Measurements from ENCODE around the gene PMEPA1.

The PMEPA1 gene

GRCh38 chr20:57688864-57689263 is 21.0 kb downstream of the PMEPA1 start:
- Histone ChIP-seq H3K9ac (ENCODE audit: low read depth in 1 of 2, low read length in 2 of 2) (no peak overlapping the region), H3K27ac (ENCODE audit: low read depth, low read length) (no peak overlapping the region), H3K4me3 (ENCODE audit: low read depth in 1 of 2, low read length in 2 of 2) (no peak overlapping the region), H3K36me3 (ENCODE audit: control insufficient read depth in 1 of 2, insufficient read depth in 2 of 2, low read length in 2 of 2) (no peaks in the 10 kb centered on the region), H3K4me1 (ENCODE audit: control insufficient read depth in 1 of 2, insufficient read depth in 2 of 2, low read length in 2 of 2) (peaks cover 14 to 22% of the 10 kb centered on the region in 2 donors), H3K27me3 (ENCODE audit: control insufficient read depth in 1 of 2, insufficient read depth in 2 of 2, low read length in 2 of 2) (no peaks in the 10 kb centered on the region), H3K9me3 (ENCODE audit: control insufficient read depth in 1 of 2, low read length in 2 of 2) (no peaks in the 10 kb centered on the region)

GRCh38 chr20:57688295-57688694 is 21.5 kb downstream of the PMEPA1 start:
- H3K9me3 ChIP-seq (ENCODE audit: control insufficient read depth in 1 of 2, low read length in 2 of 2): no peaks in the 10 kb centered on the region
- H3K9ac ChIP-seq (ENCODE audit: low read depth in 1 of 2, low read length in 2 of 2): no peak overlapping the region
- H3K36me3 ChIP-seq (ENCODE audit: control insufficient read depth in 1 of 2, insufficient read depth in 2 of 2, low read length in 2 of 2): no peaks in the 10 kb centered on the region
- H3K4me1 ChIP-seq (ENCODE audit: control insufficient read depth in 1 of 2, insufficient read depth in 2 of 2, low read length in 2 of 2): peaks cover 9 to 16% of the 10 kb centered on the region in 2 donors
- no peak overlapping the region for H3K27ac ChIP-seq (ENCODE audit: low read depth, low read length)
- no peaks in the 10 kb centered on the region for H3K27me3 ChIP-seq (ENCODE audit: control insufficient read depth in 1 of 2, insufficient read depth in 2 of 2, low read length in 2 of 2)
- H3K4me3 ChIP-seq (ENCODE audit: low read depth in 1 of 2, low read length in 2 of 2): no peak overlapping the region

DNA sequence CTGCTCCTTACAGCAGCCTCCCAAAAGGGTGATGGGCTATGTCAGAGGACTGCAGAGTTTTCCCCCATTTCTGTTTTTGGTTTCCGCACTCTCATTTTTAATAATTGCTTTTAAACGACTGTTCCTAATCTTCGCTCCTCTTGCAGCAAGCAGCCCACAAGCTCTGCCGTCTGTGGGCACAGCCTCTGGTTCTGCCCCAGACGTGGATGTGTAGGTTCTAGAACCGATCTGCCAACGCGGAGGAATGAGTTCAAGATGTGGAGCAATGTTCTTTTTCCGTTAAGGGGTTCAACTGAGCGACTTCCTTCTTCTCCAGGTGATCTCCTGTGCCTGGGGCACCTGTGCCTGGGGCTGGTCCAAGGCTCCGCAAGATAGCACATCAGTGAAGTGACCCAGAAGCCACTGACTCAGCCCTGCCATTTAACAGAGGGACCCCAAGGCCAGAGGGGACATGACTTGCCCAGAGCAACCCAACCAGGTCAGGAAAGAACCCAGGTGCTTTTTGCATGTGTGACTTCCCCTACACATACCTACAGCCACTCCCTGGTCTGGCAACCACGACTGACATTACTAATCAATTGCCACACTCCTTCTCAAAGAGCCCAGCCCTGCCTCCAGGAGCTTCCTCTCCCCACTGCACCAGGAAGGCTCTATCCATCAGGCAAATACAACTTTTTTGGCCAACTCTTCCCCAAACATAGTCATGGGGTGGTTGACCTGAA is 22.7 kb downstream of the PMEPA1 start:
- Histone ChIP-seq H3K36me3 (ENCODE audit: control insufficient read depth in 1 of 2, insufficient read depth in 2 of 2, low read length in 2 of 2) (no peaks in the 10 kb centered on the region), H3K9ac (ENCODE audit: low read depth in 1 of 2, low read length in 2 of 2) (no peak overlapping the region), H3K27ac (ENCODE audit: low read depth, low read length) (no peak overlapping the region), H3K4me3 (ENCODE audit: low read depth in 1 of 2, low read length in 2 of 2) (no peak overlapping the region), H3K4me1 (ENCODE audit: control insufficient read depth in 1 of 2, insufficient read depth in 2 of 2, low read length in 2 of 2) (peaks cover 3 to 4% of the 10 kb centered on the region in 2 donors), H3K27me3 (ENCODE audit: control insufficient read depth in 1 of 2, insufficient read depth in 2 of 2, low read length in 2 of 2) (no peaks in the 10 kb centered on the region), H3K9me3 (ENCODE audit: control insufficient read depth in 1 of 2, low read length in 2 of 2) (no peaks in the 10 kb centered on the region)

DNA sequence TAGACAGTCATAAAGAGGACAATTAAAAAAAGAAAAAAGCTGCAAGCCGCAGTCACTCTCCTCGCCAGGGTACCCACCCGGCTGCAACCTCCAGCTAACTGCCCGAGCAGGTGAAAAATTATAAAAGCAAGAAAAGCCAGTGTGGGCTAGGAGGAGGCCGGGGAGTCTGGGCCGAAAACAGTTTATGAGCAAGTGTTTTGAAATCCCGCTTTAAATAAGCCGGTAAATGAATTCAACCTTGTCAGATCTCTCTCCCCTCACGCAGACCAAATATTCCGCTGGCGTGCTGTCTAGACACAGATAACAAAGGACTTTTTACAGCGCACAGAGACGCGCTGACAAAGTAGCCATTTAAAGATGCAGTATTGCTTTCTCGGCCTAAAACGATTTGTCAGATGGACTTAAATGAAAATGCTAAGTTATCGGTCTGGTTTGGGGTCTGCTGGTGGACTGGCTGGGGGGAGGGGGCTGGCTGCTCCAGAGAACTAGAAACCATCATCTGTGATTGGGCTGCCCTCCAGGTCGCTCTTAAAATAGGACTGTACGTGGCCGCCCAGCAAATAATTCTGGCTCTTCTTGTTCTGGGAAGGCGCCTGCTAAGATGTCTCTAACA is 24.6 kb downstream of the PMEPA1 start:
- H3K27ac ChIP-seq (ENCODE audit: low read depth, low read length): no peak overlapping the region
- H3K36me3 ChIP-seq (ENCODE audit: control insufficient read depth in 1 of 2, insufficient read depth in 2 of 2, low read length in 2 of 2): no peaks in the 10 kb centered on the region
- H3K4me1 ChIP-seq (ENCODE audit: control insufficient read depth in 1 of 2, insufficient read depth in 2 of 2, low read length in 2 of 2): peaks cover 8 to 13% of the 10 kb centered on the region in 2 donors
- no peak overlapping the region for H3K4me3 ChIP-seq (ENCODE audit: low read depth in 1 of 2, low read length in 2 of 2)
- H3K9ac ChIP-seq (ENCODE audit: low read depth in 1 of 2, low read length in 2 of 2): no peak overlapping the region
- H3K9me3 ChIP-seq (ENCODE audit: control insufficient read depth in 1 of 2, low read length in 2 of 2): no peaks in the 10 kb centered on the region
- H3K27me3 ChIP-seq (ENCODE audit: control insufficient read depth in 1 of 2, insufficient read depth in 2 of 2, low read length in 2 of 2): no peaks in the 10 kb centered on the region

GRCh38 chr20:57684808-57685140 is 25.0 kb downstream of the PMEPA1 start:
- Histone ChIP-seq H3K4me3 (ENCODE audit: low read depth in 1 of 2, low read length in 2 of 2) (no peak overlapping the region), H3K27me3 (ENCODE audit: control insufficient read depth in 1 of 2, insufficient read depth in 2 of 2, low read length in 2 of 2) (no peaks in the 10 kb centered on the region), H3K27ac (ENCODE audit: low read depth, low read length) (no peak overlapping the region), H3K36me3 (ENCODE audit: control insufficient read depth in 1 of 2, insufficient read depth in 2 of 2, low read length in 2 of 2) (no peaks in the 10 kb centered on the region), H3K9me3 (ENCODE audit: control insufficient read depth in 1 of 2, low read length in 2 of 2) (no peaks in the 10 kb centered on the region), H3K4me1 (ENCODE audit: control insufficient read depth in 1 of 2, insufficient read depth in 2 of 2, low read length in 2 of 2) (peaks cover 8 to 15% of the 10 kb centered on the region in 2 donors), H3K9ac (ENCODE audit: low read depth in 1 of 2, low read length in 2 of 2) (no peak overlapping the region)

GRCh38 chr20:57683881-57684807 is 25.7 kb downstream of the PMEPA1 start:
- Histone ChIP-seq H3K36me3 (ENCODE audit: control insufficient read depth in 1 of 2, insufficient read depth in 2 of 2, low read length in 2 of 2) (no peaks in the 10 kb centered on the region), H3K9me3 (ENCODE audit: control insufficient read depth in 1 of 2, low read length in 2 of 2) (no peaks in the 10 kb centered on the region), H3K9ac (ENCODE audit: low read depth in 1 of 2, low read length in 2 of 2) (no peak overlapping the region), H3K27me3 (ENCODE audit: control insufficient read depth in 1 of 2, insufficient read depth in 2 of 2, low read length in 2 of 2) (no peaks in the 10 kb centered on the region), H3K4me3 (ENCODE audit: low read depth in 1 of 2, low read length in 2 of 2) (no peak overlapping the region), H3K4me1 (ENCODE audit: control insufficient read depth in 1 of 2, insufficient read depth in 2 of 2, low read length in 2 of 2) (peaks cover 8 to 18% of the 10 kb centered on the region in 2 donors), H3K27ac (ENCODE audit: low read depth, low read length) (no peak overlapping the region)

DNA sequence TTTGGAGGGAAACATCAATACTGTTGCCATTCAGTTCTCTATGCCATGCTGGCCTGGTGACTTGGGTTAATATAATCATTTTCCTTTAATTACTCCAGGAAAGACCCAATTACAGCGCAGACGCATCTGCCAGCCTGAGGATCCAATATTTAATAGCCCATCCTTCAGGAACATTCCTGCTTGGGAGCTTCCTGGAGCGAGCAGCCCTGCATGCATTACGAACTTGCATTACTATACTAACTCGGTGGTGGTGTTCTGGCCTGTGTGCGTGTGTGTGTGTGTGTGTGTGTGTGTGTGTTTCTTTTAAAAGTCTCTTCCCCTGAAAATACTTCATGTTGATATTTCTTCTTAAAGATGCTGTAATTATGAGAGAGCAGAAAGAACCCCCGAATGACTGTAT is 26.5 kb downstream of the PMEPA1 start:
- no peak overlapping the region for H3K4me3 ChIP-seq (ENCODE audit: low read depth in 1 of 2, low read length in 2 of 2)
- no peak overlapping the region for H3K27ac ChIP-seq (ENCODE audit: low read depth, low read length)
- no peaks in the 10 kb centered on the region for H3K27me3 ChIP-seq (ENCODE audit: control insufficient read depth in 1 of 2, insufficient read depth in 2 of 2, low read length in 2 of 2)
- H3K9ac ChIP-seq (ENCODE audit: low read depth in 1 of 2, low read length in 2 of 2): no peak overlapping the region
- H3K36me3 ChIP-seq (ENCODE audit: control insufficient read depth in 1 of 2, insufficient read depth in 2 of 2, low read length in 2 of 2): no peaks in the 10 kb centered on the region
- H3K4me1 ChIP-seq (ENCODE audit: control insufficient read depth in 1 of 2, insufficient read depth in 2 of 2, low read length in 2 of 2): peaks cover 8 to 18% of the 10 kb centered on the region in 2 donors
- no peaks in the 10 kb centered on the region for H3K9me3 ChIP-seq (ENCODE audit: control insufficient read depth in 1 of 2, low read length in 2 of 2)

DNA sequence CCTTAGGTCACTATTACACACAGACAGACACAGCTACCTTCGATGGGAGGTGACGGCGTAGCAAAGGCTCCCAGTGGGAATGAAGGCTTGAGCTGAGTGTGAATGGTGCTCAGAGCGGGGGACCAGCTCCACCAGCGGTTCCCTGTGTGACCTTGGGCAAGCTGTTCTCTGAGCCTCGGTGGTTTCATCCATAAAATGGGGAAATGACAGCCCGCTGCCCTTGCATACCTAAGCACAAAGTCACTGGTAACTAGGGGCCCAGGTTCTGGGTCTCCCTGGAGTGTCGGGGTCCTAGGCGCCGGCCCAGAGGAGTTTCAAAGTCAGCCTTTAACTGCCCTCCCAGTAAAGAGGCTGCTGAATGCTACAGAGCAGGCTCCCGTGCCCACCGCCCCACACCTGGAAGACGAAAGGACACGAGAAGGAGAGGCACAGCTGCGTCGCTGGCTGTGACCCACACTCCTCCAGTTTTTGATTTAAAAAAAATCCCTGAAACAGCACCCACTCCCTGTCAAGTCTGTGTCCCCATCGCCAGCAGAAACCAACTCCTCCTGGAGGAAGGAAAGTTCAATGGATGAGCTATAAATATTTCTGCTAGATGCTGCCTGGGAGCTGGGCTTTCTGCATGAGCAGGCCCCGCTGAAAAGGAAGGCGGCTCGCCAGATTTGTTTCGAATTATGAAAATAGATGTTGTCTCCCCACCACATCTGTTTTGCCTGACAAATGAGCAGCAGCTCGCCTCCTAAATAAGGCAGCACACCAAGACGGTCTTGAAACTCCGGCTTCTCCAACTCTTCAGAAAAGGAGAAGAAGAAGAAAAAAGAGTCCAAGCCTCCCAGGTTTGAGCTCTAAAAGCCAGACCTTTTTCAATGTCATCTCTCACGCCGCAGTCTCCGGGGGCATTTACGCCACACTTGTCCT is 27.4 kb downstream of the PMEPA1 start:
- Histone ChIP-seq H3K4me3 (ENCODE audit: low read depth in 1 of 2, low read length in 2 of 2) (no peak overlapping the region), H3K9ac (ENCODE audit: low read depth in 1 of 2, low read length in 2 of 2) (no peak overlapping the region), H3K9me3 (ENCODE audit: control insufficient read depth in 1 of 2, low read length in 2 of 2) (no peaks in the 10 kb centered on the region), H3K36me3 (ENCODE audit: control insufficient read depth in 1 of 2, insufficient read depth in 2 of 2, low read length in 2 of 2) (no peaks in the 10 kb centered on the region), H3K27ac (ENCODE audit: low read depth, low read length) (peak overlapping the region; percentile 54), H3K4me1 (ENCODE audit: control insufficient read depth in 1 of 2, insufficient read depth in 2 of 2, low read length in 2 of 2) (peaks cover 10 to 19% of the 10 kb centered on the region in 2 donors), H3K27me3 (ENCODE audit: control insufficient read depth in 1 of 2, insufficient read depth in 2 of 2, low read length in 2 of 2) (no peaks in the 10 kb centered on the region)

DNA sequence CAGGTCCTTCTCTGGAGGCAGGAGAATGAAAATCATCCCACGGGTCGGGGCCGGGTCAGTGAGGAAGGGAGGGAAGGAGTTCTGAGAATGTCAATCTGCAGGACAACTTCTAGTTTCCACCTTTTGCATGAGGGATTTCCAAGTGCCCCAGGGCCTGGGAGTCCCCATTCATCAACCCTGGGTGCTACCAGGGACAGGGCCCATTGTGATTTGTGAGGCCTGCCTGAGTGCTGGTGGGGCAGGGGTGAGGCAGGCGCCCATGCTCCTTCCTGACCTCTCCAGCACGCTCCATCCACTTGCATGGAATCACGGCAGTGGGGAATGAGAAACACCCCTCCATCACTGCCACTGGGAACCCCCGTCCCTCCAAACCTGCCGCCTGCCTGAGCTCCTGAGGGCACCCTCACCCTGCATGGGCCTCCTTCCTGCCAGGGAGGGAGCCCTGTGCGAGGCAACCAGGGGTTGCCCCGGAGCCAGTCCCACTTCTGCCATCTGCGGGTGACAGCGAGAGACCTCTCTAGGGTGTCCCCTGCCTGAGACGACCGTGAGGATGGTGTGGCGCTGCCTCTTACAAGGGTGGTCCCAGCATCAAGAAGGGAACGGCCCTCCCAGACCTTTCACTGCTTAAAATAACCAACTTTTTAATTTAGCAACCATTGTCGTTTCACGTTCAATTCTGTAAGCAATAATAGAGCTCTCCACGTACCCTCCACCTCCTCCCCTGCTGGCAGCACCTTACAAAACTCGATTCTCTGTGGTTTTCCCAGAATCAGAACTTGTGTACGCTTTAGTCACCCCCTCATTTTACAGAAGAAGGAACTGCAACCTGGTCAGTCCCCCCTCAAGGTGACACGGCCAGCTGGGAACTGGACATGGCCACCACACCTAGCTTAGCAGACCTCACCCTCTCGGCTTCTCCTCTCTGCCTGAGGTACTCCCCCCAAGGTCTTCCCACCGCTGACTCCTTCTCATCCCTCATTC is 28.6 kb downstream of the PMEPA1 start:
- no peaks in the 10 kb centered on the region for H3K36me3 ChIP-seq (ENCODE audit: control insufficient read depth in 1 of 2, insufficient read depth in 2 of 2, low read length in 2 of 2)
- H3K9ac ChIP-seq (ENCODE audit: low read depth in 1 of 2, low read length in 2 of 2): no peak overlapping the region
- H3K9me3 ChIP-seq (ENCODE audit: control insufficient read depth in 1 of 2, low read length in 2 of 2): no peaks in the 10 kb centered on the region
- no peaks in the 10 kb centered on the region for H3K27me3 ChIP-seq (ENCODE audit: control insufficient read depth in 1 of 2, insufficient read depth in 2 of 2, low read length in 2 of 2)
- H3K4me1 ChIP-seq (ENCODE audit: control insufficient read depth in 1 of 2, insufficient read depth in 2 of 2, low read length in 2 of 2): peaks cover 22 to 31% of the 10 kb centered on the region in 2 donors
- peak overlapping the region; percentile 43 for H3K27ac ChIP-seq (ENCODE audit: low read depth, low read length)
- H3K4me3 ChIP-seq (ENCODE audit: low read depth in 1 of 2, low read length in 2 of 2): no peak overlapping the region

Data from duodenal mucosa (tissue), 2 donors.